Calu3 (cell line): Measurements from ENCODE around the gene GANC. TPM values are rescaled to one million over a fixed set of nuclear protein-coding genes. Genes with fewer than 3 reads are reported as not detected.

Experiments used
- BruUV-seq: library from RNA; stranded (reverse); fragments of 400-500 nt; replicated peaks from 2 replicates; lab custom pipeline; 2021; lab: Mats Ljungman, UMichigan
- CTCF ChIA-PET: fragments of 300-600 bp; sonication (Branson Sonifier 250); formaldehyde crosslinking; loops from one replicate; lab custom pipeline; 2022; ENCODE audit warnings: antibody characterized with exemption; lab: Charles Lee
- DNase-seq: peaks from one replicate; pipeline ENCODE4 v3.0.0; 2022
- H3K27ac Mint-ChIP-seq: one replicate; pipeline ENCODE4 v1.8.0; 2022; ENCODE audit warnings: mixed read lengths; ENCODE audit not compliant: unreplicated experiment
- H3K27me3 Mint-ChIP-seq: one replicate; pipeline ENCODE4 v1.8.0; 2022; ENCODE audit warnings: mixed read lengths; ENCODE audit not compliant: unreplicated experiment
- H3K36me3 Mint-ChIP-seq: one replicate; pipeline ENCODE4 v1.8.0; 2022; ENCODE audit warnings: mild to moderate bottlenecking, moderate library complexity, mixed read lengths; ENCODE audit not compliant: insufficient read depth, unreplicated experiment
- H3K4me1 Mint-ChIP-seq: one replicate; pipeline ENCODE4 v1.8.0; 2022; ENCODE audit warnings: mild to moderate bottlenecking, low read depth, mixed read lengths; ENCODE audit not compliant: unreplicated experiment
- H3K4me3 Mint-ChIP-seq: one replicate; pipeline ENCODE4 v1.8.0; 2022; ENCODE audit warnings: mild to moderate bottlenecking, low read depth, moderate library complexity, mixed read lengths; ENCODE audit not compliant: unreplicated experiment
- H3K9me3 Mint-ChIP-seq: one replicate; pipeline ENCODE4 v1.8.0; 2022; ENCODE audit warnings: low read depth, mixed read lengths; ENCODE audit not compliant: unreplicated experiment
- CTCF ChIP-seq: fragments of 200-600 bp; IDR thresholded peaks from one replicate; pipeline ENCODE4 v1.8.0; 2022; ENCODE audit warnings: antibody characterized with exemption; ENCODE audit not compliant: unreplicated experiment
- intact Hi-C: fragments of 100-400 bp; cut with micrococcal nuclease; formaldehyde crosslinking; loops from one replicate; pipeline ENCODE4 v1.10.0; 2022; ENCODE audit not compliant: unreplicated experiment
- total RNA-seq: library from RNA; stranded (reverse); gene quantifications from 2 replicates; pipeline ENCODE4 v1.2.3, GENCODE V29; 2022

The GANC gene
- total RNA-seq, 1 experiment from 2014 or later: 10.8 TPM

GRCh38 chr15:42355291-42355690 lies 82.3 kb downstream of the GANC start:
- CTCF ChIA-PET: no interaction called here
- no peak for TF ChIP-seq CTCF
- no peak for DNase-seq
- Mint-ChIP-seq H3K36me3 (no peaks in the 10 kb centered on the region), H3K27me3 (no peaks in the 10 kb centered on the region), H3K27ac (no peak overlapping the region), H3K4me3 (no peak overlapping the region), H3K4me1 (no peaks in the 10 kb centered on the region), H3K9me3 (no peaks in the 10 kb centered on the region)
- intact Hi-C loops: no loop called here
- BruUV-seq: no TSS peak

- Mint-ChIP-seq H3K4me1 (no peaks in the 10 kb centered on the region), H3K9me3 (no peaks in the 10 kb centered on the region), H3K4me3 (no peak overlapping the region), H3K27me3 (no peaks in the 10 kb centered on the region), H3K27ac (no peak overlapping the region), H3K36me3 (no peaks in the 10 kb centered on the region)
- intact Hi-C loops: no loop called here
- DNase-seq: no peak
- no peak for TF ChIP-seq CTCF
- BruUV-seq: no TSS peak
- CTCF ChIA-PET: no interaction called here
Measured at GRCh38 chr15:42356851-42357250, 83.8 kb downstream of the GANC start.

DNA sequence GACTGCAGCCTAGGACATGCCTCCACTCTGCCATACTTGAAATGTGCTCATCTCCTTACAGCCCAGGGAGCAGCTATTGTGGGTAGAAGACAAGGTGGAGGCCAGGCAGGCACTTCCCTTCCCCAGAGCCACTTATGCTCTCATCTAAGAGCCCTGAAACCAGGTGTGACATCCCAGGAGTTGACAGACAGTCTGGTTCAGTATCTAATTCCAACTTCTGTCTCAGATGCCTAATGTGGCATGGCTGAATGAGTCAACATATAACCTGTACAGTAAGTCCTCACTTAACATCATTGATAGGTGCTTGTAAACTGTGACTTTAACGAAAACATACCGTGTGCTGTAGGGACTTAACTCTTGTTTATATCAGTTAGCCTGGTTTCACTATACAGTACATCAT lies 85.1 kb downstream of the GANC start:
- no peak overlapping the region for H3K27ac Mint-ChIP-seq
- no TSS peak for BruUV-seq
- DNase-seq: no peak
- H3K9me3 Mint-ChIP-seq: no peaks in the 10 kb centered on the region
- CTCF ChIA-PET: no interaction called here
- no peaks in the 10 kb centered on the region for H3K27me3 Mint-ChIP-seq
- TF ChIP-seq CTCF: no peak
- intact Hi-C loops: no loop called here
- no peak overlapping the region for H3K4me3 Mint-ChIP-seq
- no peaks in the 10 kb centered on the region for H3K36me3 Mint-ChIP-seq
- no peaks in the 10 kb centered on the region for H3K4me1 Mint-ChIP-seq

- no peak within 1 kb of the TSS for H3K27ac Mint-ChIP-seq
- no peaks in the 10 kb centered on the region for H3K36me3 Mint-ChIP-seq
- H3K4me3 Mint-ChIP-seq: no peak within 1 kb of the TSS
- no peaks in the 10 kb centered on the region for H3K9me3 Mint-ChIP-seq
- BruUV-seq: no TSS peak
- no peak for TF ChIP-seq CTCF
- H3K27me3 Mint-ChIP-seq: no peaks in the 10 kb centered on the region
- no peak for DNase-seq
- CTCF ChIA-PET: no interaction called here
- intact Hi-C loops: no loop called here
- no peaks in the 10 kb centered on the region for H3K4me1 Mint-ChIP-seq
Measured at GRCh38 chr15:42359249-42359648, 86.2 kb downstream of the GANC start, which contains the start of gene CAPN3. Gene CAPN3 (plus strand): TSS chr15:42359501. CDS start chr15:42359806, 305 bp downstream.
